ENCODE data around the gene ORMDL2.

ORMDL2 gene

GRCh38 chr12:55817345-55818139, at the start of gene ORMDL2, which contains the start of gene SARNP:
Gene ORMDL2, plus strand, starts transcription at chr12:55818041. Its CDS starts 959 bp downstream, at chr12:55819000.
Gene SARNP, minus strand, starts transcription at chr12:55817724. Its CDS starts 23 bp downstream, at chr12:55817701.
- DNase-seq, result peak; percentile 79 to 92 (median 84)

GRCh38 chr12:55771736-55772135, 46.1 kb upstream of the ORMDL2 start:
- DNase-seq, result no peak

GRCh38 chr12:55777856-55778255, 40.0 kb upstream of the ORMDL2 start:
- DNase-seq, result no peak

GRCh38 chr12:55780685-55781084, 37.2 kb upstream of the ORMDL2 start:
- no peak for DNase-seq

GRCh38 chr12:55788546-55788945, 29.3 kb upstream of the ORMDL2 start:
- no peak for DNase-seq

GRCh38 chr12:55789171-55789570, 28.7 kb upstream of the ORMDL2 start:
- no peak for DNase-seq

- DNase-seq, result no peak
Observed at GRCh38 chr12:55789893-55790292, 27.9 kb upstream of the ORMDL2 start.

GRCh38 chr12:55795950-55796349, 21.9 kb upstream of the ORMDL2 start:
- DNase-seq, result no peak

- DNase-seq, result no peak
Observed at GRCh38 chr12:55797068-55797467, 20.8 kb upstream of the ORMDL2 start.

- DNase-seq, result no peak
Observed at GRCh38 chr12:55797550-55797949, 20.3 kb upstream of the ORMDL2 start.

GRCh38 chr12:55806982-55807381, 10.9 kb upstream of the ORMDL2 start:
- no peak for DNase-seq

GRCh38 chr12:55809274-55809673, 8.6 kb upstream of the ORMDL2 start:
- DNase-seq, result no peak

- no peak for DNase-seq
Observed at GRCh38 chr12:55812088-55812487, 5.8 kb upstream of the ORMDL2 start.

- DNase-seq, result no peak
Observed at GRCh38 chr12:55814257-55814656, 3.6 kb upstream of the ORMDL2 start.

- DNase-seq, result no peak
Observed at GRCh38 chr12:55815473-55815872, 2.4 kb upstream of the ORMDL2 start.

GRCh38 chr12:55816881-55817344, 928 bp upstream of the ORMDL2 start:
- DNase-seq, result no peak

GRCh38 chr12:55818140-55818728, 393 bp downstream of the ORMDL2 start:
- DNase-seq, result no peak

- no peak for DNase-seq
Observed at GRCh38 chr12:55818886-55819285, 1.0 kb downstream of the ORMDL2 start.

- DNase-seq, result no peak
Observed at GRCh38 chr12:55820679-55821078, 2.8 kb downstream of the ORMDL2 start.

GRCh38 chr12:55822228-55822627, 4.4 kb downstream of the ORMDL2 start:
- DNase-seq, result no peak

GRCh38 chr12:55823419-55823818, 5.6 kb downstream of the ORMDL2 start:
- no peak for DNase-seq

GRCh38 chr12:55824726-55825125, 6.9 kb downstream of the ORMDL2 start:
- DNase-seq, result no peak

GRCh38 chr12:55827806-55828205, 10.0 kb downstream of the ORMDL2 start:
- DNase-seq, result no peak

- DNase-seq, result no peak
Observed at GRCh38 chr12:55828357-55828756, 10.5 kb downstream of the ORMDL2 start.
